Measurements from ENCODE around the gene SERPINB6. TPM values are rescaled to one million over a fixed set of nuclear protein-coding genes. Genes with fewer than 3 reads are reported as not detected.

SERPINB6 gene
- polyA plus RNA-seq, 1 of the 3 experiments (the other 2 are of a cell fraction) = 102 TPM

DNA sequence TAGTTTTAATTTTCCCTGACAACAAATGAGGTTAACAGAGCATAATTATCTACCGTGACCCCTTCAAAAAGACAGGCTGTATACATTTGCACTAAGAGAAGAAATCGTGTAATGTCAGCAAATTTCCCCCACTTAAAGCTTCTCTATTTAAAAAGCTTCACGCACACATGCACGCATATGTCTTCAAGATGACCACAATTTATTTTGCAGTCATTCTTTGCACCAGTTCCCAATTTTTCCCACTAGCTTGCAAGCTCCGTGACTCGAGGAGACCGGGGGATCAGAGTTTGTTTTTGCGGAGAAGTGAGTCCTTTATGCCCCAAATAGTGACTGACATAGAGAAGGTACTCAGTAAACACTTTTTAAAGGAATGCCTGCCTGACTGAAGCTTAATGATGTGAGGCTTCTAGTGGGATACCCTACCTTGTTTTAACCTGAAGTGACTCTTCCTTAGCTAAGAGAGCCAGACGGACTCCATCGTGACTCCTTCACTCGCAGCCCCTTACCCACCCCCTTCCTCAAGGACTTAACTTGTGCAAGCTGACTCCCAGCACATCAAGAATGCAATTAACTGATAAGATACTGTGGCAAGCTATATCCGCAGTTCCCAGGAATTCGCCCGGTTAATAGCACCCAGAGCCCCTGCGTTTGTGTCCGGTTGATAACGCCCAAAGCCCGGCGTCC, 19.0 kb upstream of the SERPINB6 start:
- CTCF ChIA-PET = interaction anchor here (0.9 to 5.1 kb wide), 18 partner anchors 11 to 222 kb away, joined by 3 to 88 read pairs (median 6); partner anchors contain the start of gene SERPINB6
- DNase-seq = no peak
- 22% methylated on average over 19 of the region's 19 CpGs for WGBS (ENCODE audit: low lambda C conversion rate)

DNA sequence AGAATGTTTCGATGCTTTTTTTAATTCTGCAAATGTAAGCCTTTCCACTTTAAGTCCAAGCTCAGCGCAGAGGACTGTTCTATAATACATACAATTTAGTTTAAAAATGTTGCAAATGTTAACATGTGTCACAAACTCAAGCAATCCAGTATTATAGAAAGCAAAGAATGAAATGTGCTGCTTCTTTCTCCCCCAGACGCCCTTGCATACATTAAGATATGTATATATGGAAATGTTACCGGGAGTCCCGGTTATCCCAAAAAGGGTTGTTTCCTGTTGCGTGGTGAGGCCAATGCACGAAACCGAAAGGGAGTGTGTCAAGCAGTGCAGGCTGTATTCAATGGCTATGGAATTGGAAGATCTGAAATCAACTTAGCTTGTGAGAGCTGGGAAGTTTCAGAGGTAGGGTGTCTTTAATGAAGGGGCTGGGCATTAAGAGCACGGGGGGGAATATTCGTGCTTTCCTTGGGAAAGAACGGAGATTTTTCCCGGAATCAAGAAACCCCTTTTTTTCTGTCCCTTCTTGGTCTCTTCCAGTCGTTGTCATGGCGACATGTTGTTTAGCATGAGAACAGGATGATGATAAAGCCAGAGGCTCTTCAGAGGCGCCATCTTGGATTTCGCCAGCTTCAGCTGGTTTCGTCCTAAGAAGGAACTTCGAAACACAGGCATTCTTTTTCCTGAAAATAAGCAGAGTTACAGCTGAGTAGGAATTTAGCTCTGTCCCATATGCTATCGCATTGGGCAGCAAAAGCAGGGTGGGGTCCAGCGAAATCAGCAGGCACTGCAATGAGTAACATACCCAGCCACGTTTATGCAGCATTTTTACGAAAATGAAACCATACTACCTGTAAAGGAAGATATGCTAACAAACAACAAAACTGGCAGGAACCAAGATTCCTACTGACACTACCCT, 18.2 kb upstream of the SERPINB6 start:
- ChIA-PET CTCF (interaction anchor here (0.9 to 5.1 kb wide), 29 partner anchors 10 to 221 kb away, joined by 3 to 88 read pairs (median 5); partner anchors contain the start of genes SERPINB1 and SERPINB6), POLR2A (interaction anchor here (0.9 to 4.5 kb wide), 17 partner anchors 8 to 242 kb away, joined by 3 to 38 read pairs (median 4); partner anchors contain the start of genes NQO2, RIPK1, SERPINB1 and SERPINB6)
- H3K4me1 ChIP-seq (ENCODE audit: control insufficient read depth in 1 of 2, insufficient read depth in 2 of 2, low read depth in 1 of 2, low read length in 1 of 2) = peaks cover 18 to 19% of the 10 kb centered on the region in 2 experiments
- H3K27ac ChIP-seq (ENCODE audit: low read depth in 2 of 2, low read length in 1 of 2) = peak overlapping the region; percentile 98 to 99
- peak overlapping the region; percentile 90 for H3K4me2 ChIP-seq
- H3K9me3 ChIP-seq = no peaks in the 10 kb centered on the region
- no peaks in the 10 kb centered on the region for H3K36me3 ChIP-seq (replicated peaks in 1 of 2; ENCODE audit: control insufficient read depth in 1 of 2, insufficient read depth in 2 of 2, low read length in 1 of 2)
- peaks cover 29% of the 10 kb centered on the region for H3F3A ChIP-seq (replicated peaks; ENCODE audit: insufficient read depth)
- 0 out of 2 replicates have a peak overlapping the region, but pooled peaks have one; percentile 56 for H2AFZ ChIP-seq (ENCODE audit: low read depth)
- no peaks in the 10 kb centered on the region for H3K9me2 ChIP-seq
- DNase-seq = peak; percentile 73
- H4K20me1 ChIP-seq (ENCODE audit: insufficient read depth) = no peaks in the 10 kb centered on the region
- peaks cover 5% of the 10 kb centered on the region; the same call in 1 of the 2 replicates for H3K79me2 ChIP-seq (ENCODE audit: insufficient read depth)
- H3K4me3 ChIP-seq (ENCODE audit: low read depth in 2 of 2, low read length in 1 of 2) = peak overlapping the region; percentile 66 to 81
- H3K27me3 ChIP-seq (ENCODE audit: insufficient read depth) = no peaks in the 10 kb centered on the region
- H3K9ac ChIP-seq = peak overlapping the region; percentile 98
- WGBS (ENCODE audit: low lambda C conversion rate) = 2% methylated on average over 22 of the region's 22 CpGs
- TF ChIP-seq FOXJ3 (CRISPR knock-in tag; IDR thresholded peaks at IDR 0.05) = no peak
- TF ChIP-seq YY1 (IDR thresholded peaks at IDR 0.05; ENCODE audit: low read depth) = peak; percentile 95
- 0 out of 2 replicates have a peak, but pooled peaks have one; percentile 47 for TF ChIP-seq SIN3A (IDR thresholded peaks at IDR 0.05; ENCODE audit: borderline replicate concordance, low read depth, low read length)
- no peak for TF ChIP-seq EZH2phosphoT487 (IDR thresholded peaks at IDR 0.05; ENCODE audit: borderline replicate concordance, low read depth)
- TF ChIP-seq, protein P1, sequence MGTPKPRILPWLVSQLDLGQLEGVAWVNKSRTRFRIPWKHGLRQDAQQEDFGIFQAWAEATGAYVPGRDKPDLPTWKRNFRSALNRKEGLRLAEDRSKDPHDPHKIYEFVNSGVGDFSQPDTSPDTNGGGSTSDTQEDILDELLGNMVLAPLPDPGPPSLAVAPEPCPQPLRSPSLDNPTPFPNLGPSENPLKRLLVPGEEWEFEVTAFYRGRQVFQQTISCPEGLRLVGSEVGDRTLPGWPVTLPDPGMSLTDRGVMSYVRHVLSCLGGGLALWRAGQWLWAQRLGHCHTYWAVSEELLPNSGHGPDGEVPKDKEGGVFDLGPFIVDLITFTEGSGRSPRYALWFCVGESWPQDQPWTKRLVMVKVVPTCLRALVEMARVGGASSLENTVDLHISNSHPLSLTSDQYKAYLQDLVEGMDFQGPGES (IDR thresholded peaks at IDR 0.05; ENCODE audit: low read depth, low read length) = no peak
- TF ChIP-seq, protein P2, sequence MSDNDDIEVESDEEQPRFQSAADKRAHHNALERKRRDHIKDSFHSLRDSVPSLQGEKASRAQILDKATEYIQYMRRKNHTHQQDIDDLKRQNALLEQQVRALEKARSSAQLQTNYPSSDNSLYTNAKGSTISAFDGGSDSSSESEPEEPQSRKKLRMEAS (IDR thresholded peaks at IDR 0.05; ENCODE audit: low read depth) = peak; percentile 47
- TF ChIP-seq, protein P3, sequence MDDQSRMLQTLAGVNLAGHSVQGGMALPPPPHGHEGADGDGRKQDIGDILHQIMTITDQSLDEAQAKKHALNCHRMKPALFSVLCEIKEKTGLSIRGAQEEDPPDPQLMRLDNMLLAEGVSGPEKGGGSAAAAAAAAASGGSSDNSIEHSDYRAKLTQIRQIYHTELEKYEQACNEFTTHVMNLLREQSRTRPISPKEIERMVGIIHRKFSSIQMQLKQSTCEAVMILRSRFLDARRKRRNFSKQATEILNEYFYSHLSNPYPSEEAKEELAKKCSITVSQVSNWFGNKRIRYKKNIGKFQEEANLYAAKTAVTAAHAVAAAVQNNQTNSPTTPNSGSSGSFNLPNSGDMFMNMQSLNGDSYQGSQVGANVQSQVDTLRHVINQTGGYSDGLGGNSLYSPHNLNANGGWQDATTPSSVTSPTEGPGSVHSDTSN (IDR thresholded peaks at IDR 0.05) = peak; percentile 58; the same call in 1 of the 2 replicates
- no peak for TF ChIP-seq SMC3 (IDR thresholded peaks at IDR 0.05; ENCODE audit: low read depth, low read length)
- no peak for TF ChIP-seq TEAD4 (IDR thresholded peaks at IDR 0.05; ENCODE audit: borderline replicate concordance, insufficient read depth)
- TF ChIP-seq TAF1 (IDR thresholded peaks at IDR 0.05; ENCODE audit: borderline replicate concordance, low read depth, low read length) = peak; percentile 98
- TF ChIP-seq RFX5 (IDR thresholded peaks at IDR 0.05; ENCODE audit: low read length) = peak; percentile 12; the same call in 1 of the 2 replicates
- no peak for TF ChIP-seq GATA2 (CRISPR knock-in tag; IDR thresholded peaks at IDR 0.05)
- TF ChIP-seq GABPA (IDR thresholded peaks at IDR 0.05; ENCODE audit: low read depth) = no peak
- TF ChIP-seq, protein P4, sequence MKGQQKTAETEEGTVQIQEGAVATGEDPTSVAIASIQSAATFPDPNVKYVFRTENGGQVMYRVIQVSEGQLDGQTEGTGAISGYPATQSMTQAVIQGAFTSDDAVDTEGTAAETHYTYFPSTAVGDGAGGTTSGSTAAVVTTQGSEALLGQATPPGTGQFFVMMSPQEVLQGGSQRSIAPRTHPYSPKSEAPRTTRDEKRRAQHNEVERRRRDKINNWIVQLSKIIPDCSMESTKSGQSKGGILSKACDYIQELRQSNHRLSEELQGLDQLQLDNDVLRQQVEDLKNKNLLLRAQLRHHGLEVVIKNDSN (IDR thresholded peaks at IDR 0.05; ENCODE audit: borderline replicate concordance, low read depth) = no peak
- no peak for TF ChIP-seq NFIC (IDR thresholded peaks at IDR 0.05; ENCODE audit: borderline replicate concordance)

More for the DNA sequence above, 19.0 kb upstream of the SERPINB6 start:
- Histone ChIP-seq H3K27ac (ENCODE audit: low read depth in 2 of 2, low read length in 1 of 2) (peak overlapping the region; percentile 98 to 99), H3K4me2 (peak overlapping the region; percentile 90), H3K36me3 (replicated peaks in 1 of 2; ENCODE audit: control insufficient read depth in 1 of 2, insufficient read depth in 2 of 2, low read length in 1 of 2) (no peaks in the 10 kb centered on the region), H3K9ac (peak overlapping the region; percentile 98), H3K27me3 (ENCODE audit: insufficient read depth) (no peaks in the 10 kb centered on the region), H3K9me2 (no peaks in the 10 kb centered on the region), H3K4me3 (ENCODE audit: low read depth in 2 of 2, low read length in 1 of 2) (peak overlapping the region; percentile 66 to 81), H4K20me1 (ENCODE audit: insufficient read depth) (no peaks in the 10 kb centered on the region), H2AFZ (ENCODE audit: low read depth) (peak overlapping the region; percentile 90), H3K9me3 (no peaks in the 10 kb centered on the region), H3K79me2 (ENCODE audit: insufficient read depth) (peaks cover 5% of the 10 kb centered on the region; the same call in 1 of the 2 replicates), H3F3A (replicated peaks; ENCODE audit: insufficient read depth) (peaks cover 29% of the 10 kb centered on the region), H3K4me1 (ENCODE audit: control insufficient read depth in 1 of 2, insufficient read depth in 2 of 2, low read depth in 1 of 2, low read length in 1 of 2) (peaks cover 18 to 19% of the 10 kb centered on the region in 2 experiments)
- TF ChIP-seq, protein P2 (IDR thresholded peaks at IDR 0.05; ENCODE audit: low read depth) = 0 out of 2 replicates have a peak, but pooled peaks have one; percentile 19
- TF ChIP-seq RXRA (IDR thresholded peaks at IDR 0.05; ENCODE audit: borderline replicate concordance, low read depth) = no peak
- POLR2A ChIA-PET = interaction anchor here (0.7 to 4.5 kb wide), 11 partner anchors 9 to 1145 kb away, joined by 3 to 38 read pairs (median 14); partner anchors contain the start of genes ECI2, NQO2, RIPK1 and SERPINB6

Measured in SK-N-SH (cell line).